Transverse colon (tissue), 4 donors: ENCODE data around the gene OPA1. TPM values are rescaled to one million over a fixed set of nuclear protein-coding genes. Genes with fewer than 3 reads are reported as not detected.

Source experiments
- DNase-seq: peaks from one replicate; pipeline ENCODE4 v3.0.0-alpha.2; 2019
- H3K27ac ChIP-seq, 4 donors: fragments of 200-600 bp; sonication (generic); 2 replicates each; pipeline ENCODE4 v1.5.1; 2016 to 2018; ENCODE audit warnings: inconsistent platforms in 4 of 4
- H3K27me3 ChIP-seq: fragments of 200-600 bp; sonication (generic); 2 replicates; pipeline ENCODE4 v1.5.1; 2017; ENCODE audit warnings: inconsistent platforms
- H3K36me3 ChIP-seq, 4 donors: fragments of 200-600 bp; sonication (generic); 2 replicates each; pipeline ENCODE4 v1.5.1; 2017 to 2019; ENCODE audit warnings: inconsistent platforms in 4 of 4
- H3K4me1 ChIP-seq, 4 donors: fragments of 200-600 bp; sonication (generic); 2 replicates each; pipeline ENCODE4 v1.5.1; 2017 to 2020; ENCODE audit warnings: inconsistent platforms in 4 of 4
- H3K4me3 ChIP-seq, 4 donors: fragments of 200-600 bp; sonication (generic); 1 replicate in 1 of 4; 2 replicates in 3 of 4; pipeline versions ENCODE4 v1.5.1 to v1.6.1; 2017 to 2019; ENCODE audit warnings: inconsistent platforms in 4 of 4
- H3K9me3 ChIP-seq, 2 donors: fragments of 200-600 bp; sonication (generic); 2 replicates each; pipeline ENCODE4 v1.5.1; 2017 to 2019; ENCODE audit warnings: inconsistent platforms in 2 of 2
- EP300 ChIP-seq: sonication (generic); formaldehyde crosslinking; IDR thresholded peaks from one replicate; pipeline ENCODE4 v1.6.1; 2017; ENCODE audit warnings: antibody characterized with exemption, low read depth
- POLR2A ChIP-seq: fragments of 450-650 bp; IDR thresholded peaks from one replicate; pipeline ENCODE4 v1.6.1; 2016; ENCODE audit warnings: antibody characterized with exemption, mild to moderate bottlenecking, moderate library complexity
- POLR2AphosphoS5 ChIP-seq, 3 donors: sonication (generic); formaldehyde crosslinking; IDR thresholded peaks; one replicate each; pipeline ENCODE4 v1.6.1; 2016; ENCODE audit warnings: antibody characterized with exemption in 3 of 3
- WGBS, 2 donors: methylation state at CpG; one replicate each; pipeline ENCODE4 v1.1.5; 2018; ENCODE audit warnings: low coverage in 1 of 2; 5-methylcytosine and 5-hydroxymethylcytosine counted together
- in situ Hi-C, 4 donors: fragments of 200-750 bp; cut with MboI; loops; one replicate each; pipeline versions ENCODE4 v1.15.0 to v1.15.1; 2017; ENCODE audit warnings: low sequenced_read_pairs in 3 of 4, low pct_ligation_motif_present in 1 of 4, low pct_unique_long_range_greater_than_20kb in 1 of 4
- intact Hi-C: fragments of 100-400 bp; cut with DNase I; formaldehyde crosslinking; loops from one replicate; pipeline ENCODE4 v1.15.1; 2023; ENCODE audit warnings: low total_unique reads
- total RNA-seq, 4 donors: library from RNA; depleted of rRNA; stranded (reverse); fragments of >200 nt; gene quantifications; one replicate each; pipeline ENCODE4 v1.1.0, GENCODE V29; 2016
- TF ChIP-seq, protein P1 (sequence below), 5 experiments: fragments of 200-600 bp in 3 of 5; fragments of 450-650 bp in 2 of 5; sonication (generic) in 3 of 5; IDR thresholded peaks; 1 replicate in 2 of 5; 2 replicates in 3 of 5; pipeline ENCODE4 v1.5.1; 2016 to 2017; ENCODE audit warnings: antibody characterized with exemption in 5 of 5, inconsistent platforms in 3 of 5, mild to moderate bottlenecking in 2 of 5, moderate library complexity in 1 of 5

OPA1 gene
- total RNA-seq, 4 donors from 2014 or later, result 56.9 to 92.4 (median 69.8) TPM

DNA sequence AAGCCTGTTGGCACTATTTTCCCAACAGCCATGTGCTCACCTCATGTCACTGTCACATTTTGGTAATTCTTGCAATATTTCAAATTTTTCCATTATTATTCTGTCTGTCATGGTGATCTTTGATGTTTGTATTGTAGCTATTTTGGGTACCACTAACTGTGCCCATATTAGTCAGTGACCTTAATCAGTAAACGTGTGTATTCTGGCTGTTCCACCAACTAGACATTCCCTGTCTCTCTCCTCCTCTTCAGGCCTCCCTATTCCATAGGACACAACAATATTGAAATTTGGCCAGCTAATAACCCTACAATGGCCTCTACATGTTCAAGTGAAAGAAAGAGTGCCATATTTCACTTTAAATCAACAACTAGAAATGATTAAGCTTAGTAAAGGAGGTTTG is 88.6 kb downstream of the OPA1 start:
- intact Hi-C loops (no loop called here), in situ Hi-C loops (no loop called here)
- TF ChIP-seq EP300 (no peak), POLR2AphosphoS5 (IDR thresholded peaks at IDR 0.05) (no peak), POLR2A (no peak)
- TF ChIP-seq, protein P1, sequence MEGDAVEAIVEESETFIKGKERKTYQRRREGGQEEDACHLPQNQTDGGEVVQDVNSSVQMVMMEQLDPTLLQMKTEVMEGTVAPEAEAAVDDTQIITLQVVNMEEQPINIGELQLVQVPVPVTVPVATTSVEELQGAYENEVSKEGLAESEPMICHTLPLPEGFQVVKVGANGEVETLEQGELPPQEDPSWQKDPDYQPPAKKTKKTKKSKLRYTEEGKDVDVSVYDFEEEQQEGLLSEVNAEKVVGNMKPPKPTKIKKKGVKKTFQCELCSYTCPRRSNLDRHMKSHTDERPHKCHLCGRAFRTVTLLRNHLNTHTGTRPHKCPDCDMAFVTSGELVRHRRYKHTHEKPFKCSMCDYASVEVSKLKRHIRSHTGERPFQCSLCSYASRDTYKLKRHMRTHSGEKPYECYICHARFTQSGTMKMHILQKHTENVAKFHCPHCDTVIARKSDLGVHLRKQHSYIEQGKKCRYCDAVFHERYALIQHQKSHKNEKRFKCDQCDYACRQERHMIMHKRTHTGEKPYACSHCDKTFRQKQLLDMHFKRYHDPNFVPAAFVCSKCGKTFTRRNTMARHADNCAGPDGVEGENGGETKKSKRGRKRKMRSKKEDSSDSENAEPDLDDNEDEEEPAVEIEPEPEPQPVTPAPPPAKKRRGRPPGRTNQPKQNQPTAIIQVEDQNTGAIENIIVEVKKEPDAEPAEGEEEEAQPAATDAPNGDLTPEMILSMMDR (IDR thresholded peaks at IDR 0.05), result no peak
- Histone ChIP-seq H3K4me3 (no peak overlapping the region), H3K36me3 (peaks cover 0 to 5% (median 0%) of the 10 kb centered on the region in 4 donors), H3K4me1 (peaks cover 0 to 4% (median 0%) of the 10 kb centered on the region in 4 donors), H3K27me3 (no peaks in the 10 kb centered on the region), H3K9me3 (no peaks in the 10 kb centered on the region), H3K27ac (no peak overlapping the region)
- WGBS, 2 donors, result 63 to 93% methylated on average over 1 of the region's 1 CpG
- no peak for DNase-seq

DNA sequence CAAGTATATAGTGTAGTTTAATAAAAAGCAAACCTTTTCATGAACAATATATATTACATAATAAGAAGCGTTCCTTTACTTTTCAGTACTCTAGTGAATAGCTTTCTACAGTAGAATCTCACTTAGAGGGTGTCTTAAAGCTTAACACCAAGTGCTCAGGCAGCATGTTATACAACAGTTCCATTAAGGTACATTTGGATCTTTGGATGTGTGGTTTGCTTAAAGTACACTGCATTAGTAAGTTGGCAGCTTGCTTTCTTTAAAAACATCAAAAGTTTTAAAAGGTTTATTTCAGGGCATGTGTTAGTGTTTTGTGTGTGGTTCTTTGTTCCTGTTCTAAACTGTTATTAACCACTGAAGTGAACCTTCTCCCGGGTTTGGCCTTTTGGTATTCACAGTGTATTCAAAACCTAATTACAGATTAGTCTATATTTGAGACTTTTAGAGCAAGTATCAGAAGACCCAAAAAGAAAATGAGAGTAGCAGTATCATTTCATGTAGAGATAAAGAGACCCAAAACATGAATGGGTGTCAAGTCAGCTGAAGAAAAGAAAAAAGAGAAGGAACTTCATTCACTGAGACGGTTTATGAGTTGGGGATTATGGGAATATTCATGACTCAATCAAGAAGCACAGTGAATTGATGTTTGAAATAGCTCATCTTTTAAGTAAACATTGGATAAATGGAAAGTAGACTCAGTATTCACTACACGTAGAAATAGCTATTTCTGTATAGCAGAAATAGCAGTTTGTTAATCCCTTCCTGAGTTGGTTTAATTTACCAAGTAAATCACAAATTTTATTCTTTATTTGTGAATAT is 93.9 kb downstream of the OPA1 start:
- intact Hi-C loops, result no loop called here
- no peak overlapping the region for H3K27ac ChIP-seq
- no peak for TF ChIP-seq POLR2AphosphoS5 (IDR thresholded peaks at IDR 0.05)
- no peak for TF ChIP-seq POLR2A
- TF ChIP-seq, protein P1 (IDR thresholded peaks at IDR 0.05), result no peak
- TF ChIP-seq EP300, result no peak
- peaks cover 0 to 18% (median 0%) of the 10 kb centered on the region in 4 donors for H3K4me1 ChIP-seq
- H3K4me3 ChIP-seq, result no peak overlapping the region
- peaks cover 0 to 4% (median 0%) of the 10 kb centered on the region in 4 donors for H3K36me3 ChIP-seq
- H3K27me3 ChIP-seq, result no peaks in the 10 kb centered on the region
- H3K9me3 ChIP-seq, result no peaks in the 10 kb centered on the region
- in situ Hi-C loops, result no loop called here
- no peak for DNase-seq
- 65 to 66% methylated on average over 4 of the region's 4 CpGs for WGBS, 2 donors

DNA sequence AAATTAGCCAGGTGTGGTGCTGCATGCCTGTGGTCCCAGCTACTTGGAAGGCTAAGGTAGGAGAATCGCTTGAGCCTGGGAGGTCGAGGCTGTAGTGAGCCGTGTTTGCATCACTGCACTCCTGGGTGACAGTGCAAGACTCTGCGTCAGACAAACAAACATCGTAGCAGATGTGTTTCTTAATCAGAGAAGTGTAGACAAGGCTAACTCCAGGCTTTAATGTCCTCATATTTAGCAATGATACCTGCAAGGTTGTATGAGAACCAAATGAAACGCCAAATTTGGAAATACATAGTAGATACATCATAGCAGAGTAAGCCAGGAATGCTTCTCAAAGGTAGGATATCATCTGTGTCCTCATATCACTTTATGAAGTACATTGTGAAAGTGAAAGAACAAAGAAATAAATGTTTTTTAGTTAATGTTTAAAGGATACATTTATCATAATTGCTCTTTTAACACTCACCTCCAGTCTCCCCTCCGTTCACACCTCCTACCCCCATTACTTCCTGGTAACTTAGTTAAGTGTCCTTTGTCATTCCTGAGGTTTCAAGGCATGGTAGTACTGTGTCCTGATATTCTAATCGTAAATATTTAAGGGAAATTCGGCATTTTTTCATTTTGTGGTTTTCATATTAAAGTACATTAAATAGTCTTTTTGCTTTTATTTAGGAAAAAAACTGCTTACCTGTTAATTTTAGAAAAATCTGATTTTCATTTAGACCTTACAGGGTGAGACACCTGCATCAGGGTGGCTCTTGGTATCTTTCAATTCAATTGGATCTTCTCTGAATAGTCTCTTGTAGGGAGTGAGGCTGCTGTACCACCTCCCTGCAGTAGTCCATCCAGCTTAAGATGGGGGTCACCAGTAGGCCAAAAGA is 96.1 kb downstream of the OPA1 start:
- 43 to 75% methylated on average over 5 to 9 of the region's 9 CpGs for WGBS, 2 donors
- H3K9me3 ChIP-seq, result no peaks in the 10 kb centered on the region
- no peak overlapping the region for H3K4me3 ChIP-seq
- intact Hi-C loops, result no loop called here
- H3K27ac ChIP-seq, result peak overlapping the region in 1 of 4 donors; percentile 2
- no peak for DNase-seq
- no peaks in the 10 kb centered on the region for H3K27me3 ChIP-seq
- H3K36me3 ChIP-seq, result peaks cover 0 to 14% (median 4%) of the 10 kb centered on the region in 4 donors
- in situ Hi-C loops, result no loop called here
- TF ChIP-seq POLR2A, result no peak
- TF ChIP-seq, protein P1 (IDR thresholded peaks at IDR 0.05), result no peak
- no peak for TF ChIP-seq EP300
- TF ChIP-seq POLR2AphosphoS5 (IDR thresholded peaks at IDR 0.05), result no peak
- H3K4me1 ChIP-seq, result peaks cover 0 to 18% (median 0%) of the 10 kb centered on the region in 4 donors

DNA sequence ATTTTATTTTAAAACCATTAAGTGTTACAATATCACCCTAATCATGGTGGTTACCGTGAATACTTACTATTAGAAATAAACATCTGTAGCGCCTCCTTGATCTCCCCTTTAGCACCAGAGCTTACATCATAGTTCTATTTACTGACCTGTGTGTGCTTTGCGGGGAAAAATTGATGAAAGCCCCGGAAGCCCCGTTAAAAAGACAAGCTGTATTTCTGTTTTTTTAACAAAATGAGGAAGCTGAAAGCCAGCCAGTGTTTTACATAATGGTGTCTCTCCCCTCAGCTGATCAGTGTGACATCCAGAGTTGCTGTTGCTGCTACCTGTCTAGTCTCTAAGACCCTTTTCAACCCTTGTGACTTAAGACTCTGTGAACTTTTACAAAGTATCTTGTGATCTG is 100.8 kb downstream of the OPA1 start:
- no peak for DNase-seq
- no peak overlapping the region for H3K4me3 ChIP-seq
- TF ChIP-seq, protein P1 (IDR thresholded peaks at IDR 0.05), result no peak
- TF ChIP-seq EP300, result no peak
- TF ChIP-seq POLR2AphosphoS5 (IDR thresholded peaks at IDR 0.05), result no peak
- TF ChIP-seq POLR2A, result no peak
- WGBS, 2 donors, result 67 to 86% methylated on average over 1 to 5 of the region's 5 CpGs
- no peaks in the 10 kb centered on the region for H3K27me3 ChIP-seq
- intact Hi-C loops (no loop called here), in situ Hi-C loops (no loop called here)
- peaks cover 0 to 20% (median 10%) of the 10 kb centered on the region in 4 donors for H3K36me3 ChIP-seq
- peaks cover 0 to 5% (median 0%) of the 10 kb centered on the region in 4 donors for H3K4me1 ChIP-seq
- H3K27ac ChIP-seq, result no peak overlapping the region
- H3K9me3 ChIP-seq, result no peaks in the 10 kb centered on the region
